Neural progenitor cell (in vitro differentiated cells): Measurements from ENCODE around the gene IQCK. TPM values are rescaled to one million over a fixed set of nuclear protein-coding genes. Genes with fewer than 3 reads are reported as not detected.
A peak's percentile ranks its signal among the peaks of the same experiment; 100 is the strongest.

Source experiments
- DNase-seq: peaks from one replicate; pipeline ENCODE4 v3.0.0-alpha.2; 2016; ENCODE audit warnings: low spot score
- H2AFZ ChIP-seq: fragments of 200-600 bp; sonication (generic); replicated peaks from 2 replicates; pipeline ENCODE4 v1.6.1; 2016; ENCODE audit warnings: antibody characterized with exemption
- H3F3A ChIP-seq: fragments of 200-600 bp; sonication (generic); 2 replicates; pipeline ENCODE4 v1.6.1; 2016; ENCODE audit warnings: antibody characterized with exemption, low read depth
- H3K27ac ChIP-seq: fragments of 200-600 bp; sonication (generic); 2 replicates; pipeline ENCODE4 v1.5.1; 2016; ENCODE audit warnings: mild to moderate bottlenecking
- H3K27me3 ChIP-seq: fragments of 200-600 bp; sonication (generic); 2 replicates; pipeline ENCODE4 v1.6.1; 2016; ENCODE audit warnings: mild to moderate bottlenecking, moderate library complexity
- H3K36me3 ChIP-seq: fragments of 200-600 bp; sonication (generic); 2 replicates; pipeline ENCODE4 v1.5.1; 2016
- H3K4me1 ChIP-seq: fragments of 200-600 bp; sonication (generic); 2 replicates; pipeline ENCODE4 v1.6.1; 2016; ENCODE audit warnings: mixed run types
- H3K4me2 ChIP-seq: fragments of 200-600 bp; sonication (generic); 2 replicates; pipeline ENCODE4 v1.6.1; 2016
- H3K4me3 ChIP-seq: fragments of 200-600 bp; sonication (generic); 2 replicates; pipeline ENCODE4 v1.5.1; 2016
- H3K79me2 ChIP-seq: fragments of 200-600 bp; sonication (generic); 2 replicates; pipeline ENCODE4 v1.6.1; 2016; ENCODE audit warnings: low read depth
- H3K9ac ChIP-seq: fragments of 200-600 bp; sonication (generic); 2 replicates; pipeline ENCODE4 v1.6.1; 2016
- H3K9me3 ChIP-seq: fragments of 200-600 bp; sonication (generic); 2 replicates; pipeline ENCODE4 v1.5.1; 2016; ENCODE audit warnings: low read depth
- H4K20me1 ChIP-seq: fragments of 200-600 bp; sonication (generic); 2 replicates; pipeline ENCODE4 v1.6.1; 2016; ENCODE audit warnings: low read depth
- H3K27ac Mint-ChIP-seq: 3 replicates; pipeline ENCODE4 v1.8.0; 2021; ENCODE audit warnings: mixed read lengths
- H3K27me3 Mint-ChIP-seq: 2 replicates; pipeline ENCODE4 v1.8.0; 2022; ENCODE audit warnings: low read depth, mild to moderate bottlenecking, inconsistent platforms, moderate library complexity, mixed read lengths; ENCODE audit not compliant: insufficient read depth
- H3K36me3 Mint-ChIP-seq: 3 replicates; pipeline ENCODE4 v1.8.0; 2021; ENCODE audit warnings: mixed read lengths
- H3K4me1 Mint-ChIP-seq: 3 replicates; pipeline ENCODE4 v1.8.0; 2021; ENCODE audit warnings: mixed read lengths
- H3K4me3 Mint-ChIP-seq: 3 replicates; pipeline ENCODE4 v1.8.0; 2021; ENCODE audit warnings: mild to moderate bottlenecking, moderate library complexity, mixed read lengths
- H3K9me3 Mint-ChIP-seq: 3 replicates; pipeline ENCODE4 v1.8.0; 2020; ENCODE audit warnings: mixed read lengths
- EZH2 ChIP-seq: fragments of 200-600 bp; sonication (generic); IDR thresholded peaks from 2 replicates; pipeline ENCODE4 v1.6.1; 2017; ENCODE audit warnings: antibody characterized with exemption, mild to moderate bottlenecking, moderate library complexity
- EZH2phosphoT487 ChIP-seq: fragments of 200-600 bp; sonication (generic); IDR thresholded peaks from 2 replicates; pipeline ENCODE4 v1.6.1; 2017; ENCODE audit warnings: antibody characterized with exemption
- total RNA-seq: library from RNA; depleted of rRNA; stranded (reverse); fragments of >200 nt; gene quantifications from 2 replicates; pipeline ENCODE4 v1.2.3, GENCODE V29; 2015; ENCODE audit warnings: low replicate concordance
- TF ChIP-seq, protein P1 (sequence below): fragments of 200-600 bp; sonication (generic); IDR thresholded peaks from 2 replicates; pipeline ENCODE4 v1.5.1; 2017; ENCODE audit warnings: antibody characterized with exemption, mild to moderate bottlenecking

IQCK gene
- total RNA-seq, 1 donor from 2014 or later, result 22.1 TPM

DNA sequence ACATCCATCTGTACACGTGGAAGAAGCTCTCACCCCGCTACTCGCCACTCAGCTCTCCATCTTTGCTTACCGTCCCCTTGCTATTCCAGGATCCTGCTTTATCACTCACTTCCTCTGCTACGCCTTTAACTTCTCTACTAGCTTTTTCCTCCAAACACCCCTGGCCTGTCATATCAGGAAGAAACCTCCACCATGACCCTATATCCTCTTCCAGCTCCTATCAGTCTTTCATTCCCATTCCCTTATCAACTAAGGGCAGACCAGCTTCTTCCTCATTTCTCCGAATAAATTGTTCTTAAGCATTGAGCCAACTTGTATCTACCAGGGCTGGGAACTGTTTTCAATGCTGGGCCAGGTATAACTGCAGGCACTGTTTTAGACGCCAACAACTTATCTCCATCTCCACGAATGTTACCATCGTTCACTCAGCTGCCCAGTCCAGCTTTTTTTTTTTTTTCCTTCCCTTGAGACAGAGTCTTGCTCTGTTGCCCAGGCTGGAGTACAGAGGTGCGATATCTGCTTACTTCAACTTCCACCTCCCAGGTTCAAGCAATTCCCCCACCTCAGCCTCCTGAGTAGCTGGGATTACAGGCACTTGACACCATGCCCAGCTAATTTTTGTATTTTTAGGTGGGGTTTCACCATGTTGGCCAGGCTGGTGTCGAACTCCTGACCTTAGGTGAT lies 4.3 kb downstream of the IQCK start:
- H2AFZ ChIP-seq, result no peak overlapping the region
- TF ChIP-seq, protein P1, sequence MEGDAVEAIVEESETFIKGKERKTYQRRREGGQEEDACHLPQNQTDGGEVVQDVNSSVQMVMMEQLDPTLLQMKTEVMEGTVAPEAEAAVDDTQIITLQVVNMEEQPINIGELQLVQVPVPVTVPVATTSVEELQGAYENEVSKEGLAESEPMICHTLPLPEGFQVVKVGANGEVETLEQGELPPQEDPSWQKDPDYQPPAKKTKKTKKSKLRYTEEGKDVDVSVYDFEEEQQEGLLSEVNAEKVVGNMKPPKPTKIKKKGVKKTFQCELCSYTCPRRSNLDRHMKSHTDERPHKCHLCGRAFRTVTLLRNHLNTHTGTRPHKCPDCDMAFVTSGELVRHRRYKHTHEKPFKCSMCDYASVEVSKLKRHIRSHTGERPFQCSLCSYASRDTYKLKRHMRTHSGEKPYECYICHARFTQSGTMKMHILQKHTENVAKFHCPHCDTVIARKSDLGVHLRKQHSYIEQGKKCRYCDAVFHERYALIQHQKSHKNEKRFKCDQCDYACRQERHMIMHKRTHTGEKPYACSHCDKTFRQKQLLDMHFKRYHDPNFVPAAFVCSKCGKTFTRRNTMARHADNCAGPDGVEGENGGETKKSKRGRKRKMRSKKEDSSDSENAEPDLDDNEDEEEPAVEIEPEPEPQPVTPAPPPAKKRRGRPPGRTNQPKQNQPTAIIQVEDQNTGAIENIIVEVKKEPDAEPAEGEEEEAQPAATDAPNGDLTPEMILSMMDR, result no peak
- TF ChIP-seq EZH2phosphoT487 (no peak), EZH2 (no peak)
- H3K4me1 Mint-ChIP-seq, result peaks cover 44% of the 10 kb centered on the region
- no peak overlapping the region for H3K27ac Mint-ChIP-seq
- no peak overlapping the region for H3K4me3 ChIP-seq
- H4K20me1 ChIP-seq, result no peaks in the 10 kb centered on the region
- H3K9ac ChIP-seq, result no peak overlapping the region
- H3K9me3 ChIP-seq, result no peaks in the 10 kb centered on the region
- H3K36me3 ChIP-seq, result no peaks in the 10 kb centered on the region
- DNase-seq, result no peak
- H3K27me3 Mint-ChIP-seq, result peaks cover 2% of the 10 kb centered on the region
- H3K79me2 ChIP-seq, result peaks cover 37% of the 10 kb centered on the region
- no peaks in the 10 kb centered on the region for H3K27me3 ChIP-seq
- peaks cover 18% of the 10 kb centered on the region for H3K36me3 Mint-ChIP-seq
- H3K4me2 ChIP-seq, result no peak overlapping the region
- H3K9me3 Mint-ChIP-seq, result no peaks in the 10 kb centered on the region
- H3F3A ChIP-seq, result peaks cover 38% of the 10 kb centered on the region
- H3K4me3 Mint-ChIP-seq, result no peak overlapping the region
- peaks cover 9% of the 10 kb centered on the region for H3K4me1 ChIP-seq
- no peak overlapping the region for H3K27ac ChIP-seq

GRCh38 chr16:19722981-19723380 lies 4.9 kb downstream of the IQCK start:
- Histone ChIP-seq H2AFZ (no peak overlapping the region), H3K4me1 (peaks cover 9% of the 10 kb centered on the region), H3K4me2 (no peak overlapping the region), H3K36me3 (no peaks in the 10 kb centered on the region), H3F3A (peaks cover 33% of the 10 kb centered on the region), H4K20me1 (no peaks in the 10 kb centered on the region), H3K27me3 (no peaks in the 10 kb centered on the region), H3K4me3 (no peak overlapping the region), H3K79me2 (peaks cover 31% of the 10 kb centered on the region), H3K9me3 (no peaks in the 10 kb centered on the region), H3K27ac (no peak overlapping the region), H3K9ac (no peak overlapping the region)
- TF ChIP-seq EZH2, result no peak
- no peak for TF ChIP-seq EZH2phosphoT487
- TF ChIP-seq, protein P1, result no peak
- H3K4me3 Mint-ChIP-seq, result no peak overlapping the region
- peaks cover 2% of the 10 kb centered on the region for H3K27me3 Mint-ChIP-seq
- H3K36me3 Mint-ChIP-seq, result peaks cover 23% of the 10 kb centered on the region
- no peaks in the 10 kb centered on the region for H3K9me3 Mint-ChIP-seq
- H3K27ac Mint-ChIP-seq, result peak overlapping the region; percentile 92
- H3K4me1 Mint-ChIP-seq, result peaks cover 44% of the 10 kb centered on the region
- no peak for DNase-seq

DNA sequence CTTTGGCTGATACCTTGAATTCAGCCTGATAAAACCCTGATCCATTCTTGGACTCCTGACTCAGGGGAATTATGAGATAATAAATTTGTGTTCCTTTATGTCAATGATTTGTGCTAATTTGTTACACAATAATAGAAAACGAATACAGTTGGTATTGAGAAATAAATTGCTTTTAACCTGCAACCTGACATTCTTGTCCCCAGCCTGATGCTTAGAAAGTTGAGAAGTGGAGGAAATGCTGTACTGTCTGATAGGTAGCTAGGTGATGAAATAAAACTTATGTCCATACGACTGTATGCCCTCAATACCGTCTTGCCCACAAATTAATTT lies 10.5 kb downstream of the IQCK start:
- TF ChIP-seq, protein P1, result no peak
- TF ChIP-seq EZH2, result no peak
- TF ChIP-seq EZH2phosphoT487, result no peak
- H4K20me1 ChIP-seq, result no peaks in the 10 kb centered on the region

More for the DNA sequence above, 10.5 kb downstream of the IQCK start:
- Histone ChIP-seq H3K36me3 (no peaks in the 10 kb centered on the region), H2AFZ (no peak overlapping the region), H3K4me2 (no peak overlapping the region), H3K9me3 (no peaks in the 10 kb centered on the region), H3K79me2 (no peaks in the 10 kb centered on the region), H3K27ac (no peak overlapping the region), H3K4me1 (no peaks in the 10 kb centered on the region), H3K27me3 (no peaks in the 10 kb centered on the region), H3K9ac (no peak overlapping the region), H3K4me3 (no peak overlapping the region), H3F3A (no peaks in the 10 kb centered on the region)
- H3K4me3 Mint-ChIP-seq, result no peak overlapping the region
- peaks cover 4% of the 10 kb centered on the region for H3K9me3 Mint-ChIP-seq
- H3K4me1 Mint-ChIP-seq, result peaks cover 6% of the 10 kb centered on the region
- peaks cover 50% of the 10 kb centered on the region for H3K36me3 Mint-ChIP-seq
- peaks cover 6% of the 10 kb centered on the region for H3K27me3 Mint-ChIP-seq
- H3K27ac Mint-ChIP-seq, result no peak overlapping the region
- no peak for DNase-seq
